Calu3 (cell line): Measurements from ENCODE around the gene GSTA5. TPM values are rescaled to one million over a fixed set of nuclear protein-coding genes. Genes with fewer than 3 reads are reported as not detected.

Source experiments
- Bru-seq: library from RNA; stranded (reverse); fragments of 400-500 nt; gene quantifications from one replicate; lab custom pipeline; 2021; lab: Mats Ljungman, UMichigan
- BruChase-seq, 2 experiments: library from RNA; stranded (reverse); fragments of 400-500 nt; gene quantifications; one replicate each; lab custom pipeline; 2021; lab: Mats Ljungman, UMichigan
- BruUV-seq: library from RNA; stranded (reverse); fragments of 400-500 nt; replicated peaks from 2 replicates; lab custom pipeline; 2021; lab: Mats Ljungman, UMichigan
- CTCF ChIA-PET: fragments of 300-600 bp; sonication (Branson Sonifier 250); formaldehyde crosslinking; loops from one replicate; lab custom pipeline; 2022; ENCODE audit warnings: antibody characterized with exemption; lab: Charles Lee
- DNase-seq: peaks from one replicate; pipeline ENCODE4 v3.0.0; 2022
- H3K27ac Mint-ChIP-seq: one replicate; pipeline ENCODE4 v1.8.0; 2022; ENCODE audit warnings: mixed read lengths; ENCODE audit not compliant: unreplicated experiment
- H3K27me3 Mint-ChIP-seq: one replicate; pipeline ENCODE4 v1.8.0; 2022; ENCODE audit warnings: mixed read lengths; ENCODE audit not compliant: unreplicated experiment
- H3K36me3 Mint-ChIP-seq: one replicate; pipeline ENCODE4 v1.8.0; 2022; ENCODE audit warnings: mild to moderate bottlenecking, moderate library complexity, mixed read lengths; ENCODE audit not compliant: insufficient read depth, unreplicated experiment
- H3K4me1 Mint-ChIP-seq: one replicate; pipeline ENCODE4 v1.8.0; 2022; ENCODE audit warnings: mild to moderate bottlenecking, low read depth, mixed read lengths; ENCODE audit not compliant: unreplicated experiment
- H3K4me3 Mint-ChIP-seq: one replicate; pipeline ENCODE4 v1.8.0; 2022; ENCODE audit warnings: mild to moderate bottlenecking, low read depth, moderate library complexity, mixed read lengths; ENCODE audit not compliant: unreplicated experiment
- H3K9me3 Mint-ChIP-seq: one replicate; pipeline ENCODE4 v1.8.0; 2022; ENCODE audit warnings: low read depth, mixed read lengths; ENCODE audit not compliant: unreplicated experiment
- CTCF ChIP-seq: fragments of 200-600 bp; IDR thresholded peaks from one replicate; pipeline ENCODE4 v1.8.0; 2022; ENCODE audit warnings: antibody characterized with exemption; ENCODE audit not compliant: unreplicated experiment
- intact Hi-C: fragments of 100-400 bp; cut with micrococcal nuclease; formaldehyde crosslinking; loops from one replicate; pipeline ENCODE4 v1.10.0; 2022; ENCODE audit not compliant: unreplicated experiment
- long read RNA-seq: library from polyadenylated mRNA; stranded (forward); transcript quantifications from one replicate; pipeline ENCODE4 v2.0.0, GENCODE V29; 2022
- total RNA-seq: library from RNA; stranded (reverse); gene quantifications from 2 replicates; pipeline ENCODE4 v1.2.3, GENCODE V29; 2022

GSTA5 gene
- total RNA-seq, result not detected in 2 replicates
- Bru-seq, nascent RNA, result not detected
- not detected for BruChase-seq, experiment 1, labeled RNA remaining after a 6-hour chase
- not detected for BruChase-seq, experiment 2, labeled RNA remaining after a 2-hour chase
- long read RNA-seq, result 0 reads

DNA sequence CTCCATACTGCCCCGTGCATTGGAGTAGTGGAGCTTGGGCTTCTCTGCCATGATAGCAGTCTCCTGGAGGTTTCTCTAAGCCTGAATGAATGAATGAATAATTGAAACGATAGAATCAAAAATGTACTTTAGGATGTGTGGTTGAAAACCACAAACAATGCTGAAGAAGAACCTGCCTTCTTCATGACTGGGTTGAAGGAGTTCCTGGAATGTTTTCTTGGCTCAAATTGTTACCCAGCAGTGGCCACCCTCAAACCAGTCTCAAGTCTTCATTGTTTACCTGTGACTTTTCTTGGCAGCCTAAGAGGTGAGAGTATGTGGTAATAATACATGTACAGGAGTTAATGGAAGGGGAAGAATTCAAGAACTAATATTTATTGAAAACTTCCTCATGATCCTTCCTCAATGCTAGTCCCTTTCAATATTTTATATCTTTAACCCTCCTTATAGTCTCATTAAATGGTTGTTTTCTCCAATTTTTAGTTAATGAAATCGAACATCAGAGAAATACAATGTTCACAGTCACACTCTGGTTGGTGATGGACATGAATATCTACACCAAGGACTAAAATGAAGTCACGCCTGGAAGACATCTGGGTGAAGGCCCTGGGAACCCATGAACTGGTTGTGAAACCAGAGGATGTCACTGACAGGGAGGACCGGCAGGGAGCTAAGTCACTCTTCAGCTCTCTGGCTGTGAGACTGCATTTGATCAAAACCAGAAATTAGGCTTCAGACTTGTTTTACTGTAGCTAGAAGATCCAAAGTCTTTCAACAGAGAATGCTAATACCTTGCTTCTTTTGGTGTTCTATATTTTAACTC is at the start of gene GSTA5:
GSTA5 (minus strand) TSS at position 51 of the 823 bp plus-strand sequence.
- H3K27ac Mint-ChIP-seq, result no peak within 1 kb of the TSS
- no peaks in the 10 kb centered on the region for H3K4me1 Mint-ChIP-seq
- BruUV-seq, result no TSS peak
- no peaks in the 10 kb centered on the region for H3K36me3 Mint-ChIP-seq
- CTCF ChIA-PET, result interaction anchor here (0.6 kb wide), 1 partner anchor 248 kb away, joined by 4 read pairs; no protein-coding TSS in a partner anchor
- DNase-seq, result no peak
- no peak for TF ChIP-seq CTCF
- no peaks in the 10 kb centered on the region for H3K9me3 Mint-ChIP-seq
- H3K4me3 Mint-ChIP-seq, result no peak within 1 kb of the TSS
- H3K27me3 Mint-ChIP-seq, result peaks cover 36% of the 10 kb centered on the region
- intact Hi-C loops, result no loop called here

- H3K9me3 Mint-ChIP-seq, result no peaks in the 10 kb centered on the region
- intact Hi-C loops, result no loop called here
- H3K4me1 Mint-ChIP-seq, result no peaks in the 10 kb centered on the region
These were observed 49.4 kb upstream of the GSTA5 start for GRCh38 chr6:52890018-52890417.

DNA sequence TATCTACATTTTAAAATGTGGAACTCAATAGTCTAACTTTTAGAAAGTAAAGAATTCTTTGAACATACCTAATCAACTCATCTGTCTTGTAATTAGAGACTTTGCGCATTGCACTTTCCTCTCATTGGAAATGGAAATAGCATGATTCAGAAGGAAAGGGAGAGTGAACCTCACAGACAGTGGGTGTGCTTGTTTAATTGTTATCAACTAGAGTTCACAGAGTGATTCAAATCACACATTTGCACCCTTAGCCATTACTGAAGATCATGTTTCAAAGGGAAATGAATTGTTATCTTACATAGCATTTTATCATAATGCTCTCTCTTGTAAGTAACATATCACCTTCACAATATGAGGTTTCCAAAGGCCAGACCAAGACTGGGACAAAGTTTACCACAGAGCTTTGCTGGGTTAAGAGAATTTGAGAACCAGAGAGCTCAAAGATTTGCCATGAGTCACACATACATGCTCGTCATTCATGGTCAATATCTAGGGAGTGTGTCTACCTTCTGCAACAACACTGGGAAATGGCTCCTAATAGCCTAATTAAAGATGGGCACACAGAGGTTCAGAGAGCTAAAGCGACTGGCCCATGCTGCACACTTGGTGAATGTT is 47.4 kb upstream of the GSTA5 start:
- CTCF ChIA-PET, result interaction anchor here (0.6 kb wide), 1 partner anchor 662 kb away, joined by 3 read pairs; no protein-coding TSS in a partner anchor
- intact Hi-C loops, result loop anchor here (10.0 kb wide), 1 partner anchor 163 kb away; no protein-coding TSS in a partner anchor
- Mint-ChIP-seq H3K27me3 (peaks cover 13% of the 10 kb centered on the region), H3K9me3 (no peaks in the 10 kb centered on the region), H3K36me3 (no peaks in the 10 kb centered on the region), H3K27ac (no peak overlapping the region), H3K4me3 (no peak overlapping the region), H3K4me1 (no peaks in the 10 kb centered on the region)
- TF ChIP-seq CTCF, result no peak
- DNase-seq, result no peak
- BruUV-seq, result no TSS peak

More at GRCh38 chr6:52890018-52890417, 49.4 kb upstream of the GSTA5 start:
- no peak for DNase-seq
- BruUV-seq, result no TSS peak
- Mint-ChIP-seq H3K27ac (no peak overlapping the region), H3K4me3 (no peak overlapping the region), H3K27me3 (peaks cover 13% of the 10 kb centered on the region), H3K36me3 (no peaks in the 10 kb centered on the region)
- TF ChIP-seq CTCF, result no peak
- CTCF ChIA-PET, result interaction anchor here (0.6 kb wide), 1 partner anchor 222 kb away, joined by 3 read pairs; no protein-coding TSS in a partner anchor
